K562 (cell line): ENCODE data around the gene PREX1. TPM values are rescaled to one million over a fixed set of nuclear protein-coding genes. Genes with fewer than 3 reads are reported as not detected.

ENCODE experiments used
- ELF4 ChIP-seq: fragments of 450-650 bp; formaldehyde crosslinking; IDR thresholded peaks from 2 replicates; pipeline ENCODE4 v1.4.0; 2022; ENCODE audit warnings: missing genetic modification characterization
- polyA plus RNA-seq, 8 experiments: library from polyadenylated mRNA; depleted of rRNA in 4 of 8; stranded (reverse) in 5 of 8; unstranded in 3 of 8; fragments of >200 nt; fragmentation: Nextera tagmentation in 2 of 8; fragmentation: Illumina TruSeq in 1 of 8; extraction: Ambion mirVana in 2 of 8; extraction: Trizol in 1 of 8; gene quantifications; 2 replicates each; pipeline versions ENCODE4 v1.2.1 to v1.2.3, GENCODE V29; 2011 to 2014; ENCODE audit warnings: inconsistent platforms in 1 of 8, missing spikeins in 1 of 8
- total RNA-seq, 7 experiments: library from RNA; depleted of rRNA in 6 of 7; stranded (reverse); fragments of >200 nt in 6 of 7; fragmentation: Illumina TruSeq in 2 of 7; extraction: Trizol in 2 of 7; gene quantifications; 2 replicates each; pipeline versions ENCODE4 v1.2.1 to v1.2.3, GENCODE V29; 2011 to 2021; ENCODE audit warnings: low replicate concordance in 1 of 7
- TF ChIP-seq, protein P1 (sequence below): conservative IDR thresholded peaks from 2 replicates; pipeline ENCODE4 v1.6.1; 2011; ENCODE audit warnings: low read depth, mild to moderate bottlenecking, low read length; ENCODE audit not compliant: control insufficient read depth
- TF ChIP-seq, protein P2 (sequence below), 2 experiments: fragments of 450-650 bp; IDR thresholded peaks; 2 replicates each; pipeline ENCODE4 v1.6.1; 2016

Gene PREX1
- total and polyA plus RNA-seq, 9 of the 15 experiments (the other 6 are each of a cell fraction or from before 2014, with no cell fraction given) = 0.37 to 10.4 (median 4.8) TPM

DNA sequence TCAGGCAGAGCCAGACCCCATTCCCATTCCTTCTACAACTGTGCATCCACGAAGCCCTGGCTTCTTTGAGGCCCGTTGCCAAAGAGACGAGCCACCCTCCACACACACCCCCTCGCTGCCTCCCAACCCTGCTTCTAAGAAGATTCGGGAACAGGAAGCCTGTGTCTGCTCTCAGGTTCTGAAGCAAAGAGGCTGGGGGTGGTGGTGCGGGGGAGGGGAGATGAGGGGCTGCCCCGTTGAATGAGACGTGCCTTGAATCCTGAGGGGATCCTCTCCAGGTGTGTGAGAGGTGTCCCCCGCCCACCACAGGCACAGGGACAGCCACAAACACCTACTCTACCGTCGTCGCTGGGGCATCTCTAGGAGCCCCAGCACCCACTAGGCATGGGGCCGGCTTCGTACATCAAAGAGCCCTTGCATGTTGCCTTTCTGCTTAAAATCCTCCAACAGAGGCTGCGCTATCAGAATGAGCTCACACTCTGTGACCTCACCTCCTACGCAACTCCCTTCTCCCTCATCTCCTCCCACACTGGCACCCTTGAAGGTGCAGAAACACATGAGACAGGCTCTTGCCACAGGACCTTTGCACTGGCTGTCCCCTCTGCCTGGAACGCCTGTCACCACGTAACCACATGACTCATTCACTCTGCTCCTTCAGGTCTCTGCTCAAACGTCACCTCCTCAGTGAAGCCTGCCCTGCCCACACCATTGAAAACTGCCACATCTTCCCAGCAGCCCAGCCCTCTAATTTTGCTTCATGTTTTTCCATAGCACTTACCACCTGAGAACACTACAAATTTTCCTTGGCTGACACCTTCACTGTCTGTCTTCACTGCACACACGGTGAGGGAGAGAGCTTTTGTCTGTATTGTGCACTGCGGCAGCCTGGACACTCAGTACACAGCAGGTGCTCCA, 58.5 kb downstream of the PREX1 start (continued):
- TF ChIP-seq, protein P1, sequence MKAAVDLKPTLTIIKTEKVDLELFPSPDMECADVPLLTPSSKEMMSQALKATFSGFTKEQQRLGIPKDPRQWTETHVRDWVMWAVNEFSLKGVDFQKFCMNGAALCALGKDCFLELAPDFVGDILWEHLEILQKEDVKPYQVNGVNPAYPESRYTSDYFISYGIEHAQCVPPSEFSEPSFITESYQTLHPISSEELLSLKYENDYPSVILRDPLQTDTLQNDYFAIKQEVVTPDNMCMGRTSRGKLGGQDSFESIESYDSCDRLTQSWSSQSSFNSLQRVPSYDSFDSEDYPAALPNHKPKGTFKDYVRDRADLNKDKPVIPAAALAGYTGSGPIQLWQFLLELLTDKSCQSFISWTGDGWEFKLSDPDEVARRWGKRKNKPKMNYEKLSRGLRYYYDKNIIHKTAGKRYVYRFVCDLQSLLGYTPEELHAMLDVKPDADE = no peak
- TF ChIP-seq, protein P2, sequence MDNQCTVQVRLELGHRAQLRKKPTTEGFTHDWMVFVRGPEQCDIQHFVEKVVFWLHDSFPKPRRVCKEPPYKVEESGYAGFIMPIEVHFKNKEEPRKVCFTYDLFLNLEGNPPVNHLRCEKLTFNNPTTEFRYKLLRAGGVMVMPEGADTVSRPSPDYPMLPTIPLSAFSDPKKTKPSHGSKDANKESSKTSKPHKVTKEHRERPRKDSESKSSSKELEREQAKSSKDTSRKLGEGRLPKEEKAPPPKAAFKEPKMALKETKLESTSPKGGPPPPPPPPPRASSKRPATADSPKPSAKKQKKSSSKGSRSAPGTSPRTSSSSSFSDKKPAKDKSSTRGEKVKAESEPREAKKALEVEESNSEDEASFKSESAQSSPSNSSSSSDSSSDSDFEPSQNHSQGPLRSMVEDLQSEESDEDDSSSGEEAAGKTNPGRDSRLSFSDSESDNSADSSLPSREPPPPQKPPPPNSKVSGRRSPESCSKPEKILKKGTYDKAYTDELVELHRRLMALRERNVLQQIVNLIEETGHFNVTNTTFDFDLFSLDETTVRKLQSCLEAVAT (IDR thresholded peaks at IDR 0.05) = peak in 1 of 2 experiments; percentile 48; a peak in 1 of 4 replicates
- TF ChIP-seq ELF4 (CRISPR knock-in tag) = 0 out of 2 replicates have a peak, but pooled peaks have one; percentile 57
- TF ChIP-seq, all 486 proteins: peak for 45
